CD4-positive, alpha-beta T cell treated with Interleukin-15 for 1 hour (primary cell): ENCODE results near the gene HCN4.

Experiments
- DNase-seq: peaks from one replicate; pipeline ENCODE4 v3.0.0-alpha.2; 2020

HCN4 gene

GRCh38 chr15:73287019-73287418 is 81.7 kb downstream of the HCN4 start:
- no peak for DNase-seq

GRCh38 chr15:73286311-73286710 is 82.4 kb downstream of the HCN4 start:
- no peak for DNase-seq

GRCh38 chr15:73284090-73284716 is 84.6 kb downstream of the HCN4 start:
- DNase-seq = no peak

GRCh38 chr15:73283366-73283962 is 85.3 kb downstream of the HCN4 start:
- no peak for DNase-seq

GRCh38 chr15:73282567-73283365 is 86.0 kb downstream of the HCN4 start:
- DNase-seq = no peak

- DNase-seq = no peak
Measured at GRCh38 chr15:73275862-73276261, 92.9 kb downstream of the HCN4 start.

GRCh38 chr15:73273181-73274002 is 95.4 kb downstream of the HCN4 start:
- peak; percentile 23 for DNase-seq

- DNase-seq = no peak
Measured at GRCh38 chr15:73270366-73271097, 98.2 kb downstream of the HCN4 start.
